Measurements from ENCODE around the gene SGPP2.

Gene SGPP2

DNA sequence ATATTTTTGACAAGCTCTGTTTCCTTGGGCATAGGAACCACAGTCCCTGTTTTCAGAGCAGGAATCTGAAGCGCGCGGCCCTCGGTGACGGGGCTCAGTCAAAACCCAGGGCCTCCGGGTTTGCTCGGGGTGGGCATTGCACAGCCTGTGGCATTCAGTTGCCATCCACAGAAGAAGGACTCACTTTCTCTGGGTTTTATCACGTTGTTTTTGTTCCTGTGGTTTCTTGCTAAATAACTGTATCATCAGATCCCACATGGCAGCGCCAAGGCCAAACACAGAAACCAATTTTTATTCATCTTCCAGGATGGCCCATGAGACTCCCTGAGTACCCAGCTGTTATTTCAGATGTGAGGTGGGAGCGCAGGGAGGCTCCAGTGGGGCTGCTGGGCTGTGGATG lies 35.6 kb downstream of the SGPP2 start:
- Histone ChIP-seq H3K9me3 (ENCODE audit: control insufficient read depth in 1 of 2, low read length in 2 of 2) (no peaks in the 10 kb centered on the region), H3K27me3 (ENCODE audit: control insufficient read depth in 1 of 2, insufficient read depth in 2 of 2, low read length in 2 of 2) (no peaks in the 10 kb centered on the region), H3K4me3 (ENCODE audit: low read depth in 1 of 2, low read length in 2 of 2) (no peak overlapping the region), H3K9ac (ENCODE audit: low read depth in 1 of 2, low read length in 2 of 2) (no peak overlapping the region), H3K27ac (ENCODE audit: low read depth, low read length) (no peak overlapping the region), H3K4me1 (ENCODE audit: control insufficient read depth in 1 of 2, insufficient read depth in 2 of 2, low read length in 2 of 2) (no peaks in the 10 kb centered on the region), H3K36me3 (ENCODE audit: control insufficient read depth in 1 of 2, insufficient read depth in 2 of 2, low read length in 2 of 2) (no peaks in the 10 kb centered on the region)

- Histone ChIP-seq H3K9ac (ENCODE audit: low read depth in 1 of 2, low read length in 2 of 2) (no peak overlapping the region), H3K9me3 (ENCODE audit: control insufficient read depth in 1 of 2, low read length in 2 of 2) (no peaks in the 10 kb centered on the region), H3K27ac (ENCODE audit: low read depth, low read length) (no peak overlapping the region)
Measured at GRCh38 chr2:222465746-222466145, 41.4 kb downstream of the SGPP2 start.

DNA sequence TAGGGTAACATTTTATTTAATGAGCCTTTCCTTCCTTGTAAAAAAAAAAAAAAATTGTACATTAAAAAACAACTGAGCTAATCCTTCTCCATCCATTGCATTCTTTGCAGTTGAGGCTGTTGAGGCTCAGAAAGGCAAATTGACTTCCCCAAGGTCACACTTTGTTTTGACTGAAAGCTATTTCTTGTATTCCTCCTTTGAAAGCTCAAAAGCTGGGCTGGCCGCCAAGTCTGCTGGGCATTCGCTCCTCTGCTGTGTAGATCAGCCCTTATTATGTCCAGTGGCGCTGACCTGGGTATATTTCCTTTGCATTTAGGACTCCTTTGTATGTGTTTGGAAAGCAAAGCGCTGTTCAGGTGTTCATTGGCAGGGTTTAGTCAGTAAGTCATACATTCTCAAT lies 44.0 kb downstream of the SGPP2 start:
- Histone ChIP-seq H3K36me3 (ENCODE audit: control insufficient read depth in 1 of 2, insufficient read depth in 2 of 2, low read length in 2 of 2) (no peaks in the 10 kb centered on the region), H3K9me3 (ENCODE audit: control insufficient read depth in 1 of 2, low read length in 2 of 2) (no peaks in the 10 kb centered on the region), H3K27ac (ENCODE audit: low read depth, low read length) (no peak overlapping the region), H3K9ac (ENCODE audit: low read depth in 1 of 2, low read length in 2 of 2) (no peak overlapping the region), H3K27me3 (ENCODE audit: control insufficient read depth in 1 of 2, insufficient read depth in 2 of 2, low read length in 2 of 2) (no peaks in the 10 kb centered on the region), H3K4me1 (ENCODE audit: control insufficient read depth in 1 of 2, insufficient read depth in 2 of 2, low read length in 2 of 2) (peaks cover 3 to 6% of the 10 kb centered on the region in 2 donors), H3K4me3 (ENCODE audit: low read depth in 1 of 2, low read length in 2 of 2) (no peak overlapping the region)

More at GRCh38 chr2:222465746-222466145, 41.4 kb downstream of the SGPP2 start:
- no peak overlapping the region for H3K4me3 ChIP-seq (ENCODE audit: low read depth in 1 of 2, low read length in 2 of 2)
- H3K27me3 ChIP-seq (ENCODE audit: control insufficient read depth in 1 of 2, insufficient read depth in 2 of 2, low read length in 2 of 2) = no peaks in the 10 kb centered on the region
- H3K36me3 ChIP-seq (ENCODE audit: control insufficient read depth in 1 of 2, insufficient read depth in 2 of 2, low read length in 2 of 2) = no peaks in the 10 kb centered on the region
- peaks cover 3 to 6% of the 10 kb centered on the region in 2 donors for H3K4me1 ChIP-seq (ENCODE audit: control insufficient read depth in 1 of 2, insufficient read depth in 2 of 2, low read length in 2 of 2)

- Histone ChIP-seq H3K36me3 (ENCODE audit: control insufficient read depth in 1 of 2, insufficient read depth in 2 of 2, low read length in 2 of 2) (peaks cover 0 to 8% of the 10 kb centered on the region in 2 donors), H3K4me1 (ENCODE audit: control insufficient read depth in 1 of 2, insufficient read depth in 2 of 2, low read length in 2 of 2) (peaks cover 3 to 6% of the 10 kb centered on the region in 2 donors), H3K9me3 (ENCODE audit: control insufficient read depth in 1 of 2, low read length in 2 of 2) (no peaks in the 10 kb centered on the region), H3K27ac (ENCODE audit: low read depth, low read length) (no peak overlapping the region), H3K4me3 (ENCODE audit: low read depth in 1 of 2, low read length in 2 of 2) (no peak overlapping the region), H3K27me3 (ENCODE audit: control insufficient read depth in 1 of 2, insufficient read depth in 2 of 2, low read length in 2 of 2) (no peaks in the 10 kb centered on the region), H3K9ac (ENCODE audit: low read depth in 1 of 2, low read length in 2 of 2) (no peak overlapping the region)
Measured at GRCh38 chr2:222470802-222471468, 46.6 kb downstream of the SGPP2 start.

DNA sequence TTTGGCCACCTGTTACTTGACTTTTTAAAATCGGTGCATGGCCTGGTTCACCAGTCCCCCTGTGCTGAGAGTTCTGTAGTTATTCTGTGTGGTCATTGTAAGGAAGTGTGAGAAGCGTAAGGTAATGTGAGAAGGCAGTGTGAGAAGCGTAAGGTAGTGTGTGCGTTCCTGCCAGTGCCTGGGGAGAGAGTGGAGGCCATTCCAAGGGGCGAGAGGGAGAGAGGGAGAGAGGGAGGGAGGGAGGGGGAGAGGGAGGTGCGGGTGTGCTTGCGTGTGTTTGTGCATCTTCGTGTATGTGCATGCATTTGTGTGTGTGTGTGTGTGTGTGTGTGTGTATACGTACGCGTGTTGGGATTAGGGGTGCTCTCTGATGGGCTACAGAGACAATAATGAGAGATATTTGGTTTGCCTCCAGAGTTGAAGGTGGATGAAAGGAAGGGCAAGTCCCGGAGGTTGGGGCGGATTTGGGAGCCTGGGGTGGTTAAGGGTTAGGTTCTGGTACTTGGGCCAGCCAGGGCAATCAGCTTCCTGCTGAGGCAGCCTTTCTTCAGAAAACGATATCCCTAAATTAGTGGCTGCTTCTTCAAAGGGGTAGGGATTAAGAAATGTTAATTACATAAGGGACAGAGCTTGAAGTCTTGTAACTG lies 53.7 kb downstream of the SGPP2 start:
- H3K4me1 ChIP-seq (ENCODE audit: control insufficient read depth in 1 of 2, insufficient read depth in 2 of 2, low read length in 2 of 2) = no peaks in the 10 kb centered on the region
- H3K9me3 ChIP-seq (ENCODE audit: control insufficient read depth in 1 of 2, low read length in 2 of 2) = no peaks in the 10 kb centered on the region
- H3K9ac ChIP-seq (ENCODE audit: low read depth in 1 of 2, low read length in 2 of 2) = no peak overlapping the region
- H3K27ac ChIP-seq (ENCODE audit: low read depth, low read length) = no peak overlapping the region
- H3K27me3 ChIP-seq (ENCODE audit: control insufficient read depth in 1 of 2, insufficient read depth in 2 of 2, low read length in 2 of 2) = no peaks in the 10 kb centered on the region
- H3K4me3 ChIP-seq (ENCODE audit: low read depth in 1 of 2, low read length in 2 of 2) = no peak overlapping the region
- H3K36me3 ChIP-seq (ENCODE audit: control insufficient read depth in 1 of 2, insufficient read depth in 2 of 2, low read length in 2 of 2) = peaks cover 0 to 15% of the 10 kb centered on the region in 2 donors

DNA sequence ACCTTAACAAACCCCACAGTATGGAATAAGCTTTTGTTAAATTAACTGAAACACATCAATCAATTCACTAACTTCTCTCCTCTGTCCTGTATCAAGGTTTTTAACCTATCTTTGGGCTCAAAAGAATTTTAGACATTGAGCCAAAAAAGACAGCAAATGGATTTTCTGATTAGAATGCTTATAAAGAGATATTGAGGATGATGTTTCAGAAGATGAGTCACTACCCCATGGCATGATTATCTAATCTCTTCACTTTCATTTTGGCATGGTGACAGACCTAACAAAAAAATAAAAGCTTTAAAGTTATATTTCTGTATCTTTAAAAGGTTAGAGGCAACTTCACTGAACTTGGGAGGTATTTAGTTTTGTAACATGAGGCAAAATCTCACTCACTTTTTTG lies 55.5 kb downstream of the SGPP2 start:
- Histone ChIP-seq H3K27me3 (ENCODE audit: control insufficient read depth in 1 of 2, insufficient read depth in 2 of 2, low read length in 2 of 2) (no peaks in the 10 kb centered on the region), H3K9me3 (ENCODE audit: control insufficient read depth in 1 of 2, low read length in 2 of 2) (no peaks in the 10 kb centered on the region), H3K4me3 (ENCODE audit: low read depth in 1 of 2, low read length in 2 of 2) (no peak overlapping the region), H3K36me3 (ENCODE audit: control insufficient read depth in 1 of 2, insufficient read depth in 2 of 2, low read length in 2 of 2) (peaks cover 0 to 15% of the 10 kb centered on the region in 2 donors), H3K27ac (ENCODE audit: low read depth, low read length) (no peak overlapping the region), H3K4me1 (ENCODE audit: control insufficient read depth in 1 of 2, insufficient read depth in 2 of 2, low read length in 2 of 2) (no peaks in the 10 kb centered on the region), H3K9ac (ENCODE audit: low read depth in 1 of 2, low read length in 2 of 2) (no peak overlapping the region)

GRCh38 chr2:222480497-222480896 lies 56.2 kb downstream of the SGPP2 start:
- Histone ChIP-seq H3K27me3 (ENCODE audit: control insufficient read depth in 1 of 2, insufficient read depth in 2 of 2, low read length in 2 of 2) (no peaks in the 10 kb centered on the region), H3K9me3 (ENCODE audit: control insufficient read depth in 1 of 2, low read length in 2 of 2) (no peaks in the 10 kb centered on the region), H3K4me3 (ENCODE audit: low read depth in 1 of 2, low read length in 2 of 2) (no peak overlapping the region), H3K27ac (ENCODE audit: low read depth, low read length) (no peak overlapping the region), H3K4me1 (ENCODE audit: control insufficient read depth in 1 of 2, insufficient read depth in 2 of 2, low read length in 2 of 2) (peaks cover 0 to 3% of the 10 kb centered on the region in 2 donors), H3K36me3 (ENCODE audit: control insufficient read depth in 1 of 2, insufficient read depth in 2 of 2, low read length in 2 of 2) (peaks cover 0 to 11% of the 10 kb centered on the region in 2 donors), H3K9ac (ENCODE audit: low read depth in 1 of 2, low read length in 2 of 2) (no peak overlapping the region)

GRCh38 chr2:222481941-222482340 lies 57.6 kb downstream of the SGPP2 start:
- Histone ChIP-seq H3K27ac (ENCODE audit: low read depth, low read length) (no peak overlapping the region), H3K4me1 (ENCODE audit: control insufficient read depth in 1 of 2, insufficient read depth in 2 of 2, low read length in 2 of 2) (peaks cover 0 to 4% of the 10 kb centered on the region in 2 donors), H3K4me3 (ENCODE audit: low read depth in 1 of 2, low read length in 2 of 2) (no peak overlapping the region), H3K27me3 (ENCODE audit: control insufficient read depth in 1 of 2, insufficient read depth in 2 of 2, low read length in 2 of 2) (no peaks in the 10 kb centered on the region), H3K9ac (ENCODE audit: low read depth in 1 of 2, low read length in 2 of 2) (no peak overlapping the region), H3K9me3 (ENCODE audit: control insufficient read depth in 1 of 2, low read length in 2 of 2) (no peaks in the 10 kb centered on the region), H3K36me3 (ENCODE audit: control insufficient read depth in 1 of 2, insufficient read depth in 2 of 2, low read length in 2 of 2) (peaks cover 0 to 4% of the 10 kb centered on the region in 2 donors)

DNA sequence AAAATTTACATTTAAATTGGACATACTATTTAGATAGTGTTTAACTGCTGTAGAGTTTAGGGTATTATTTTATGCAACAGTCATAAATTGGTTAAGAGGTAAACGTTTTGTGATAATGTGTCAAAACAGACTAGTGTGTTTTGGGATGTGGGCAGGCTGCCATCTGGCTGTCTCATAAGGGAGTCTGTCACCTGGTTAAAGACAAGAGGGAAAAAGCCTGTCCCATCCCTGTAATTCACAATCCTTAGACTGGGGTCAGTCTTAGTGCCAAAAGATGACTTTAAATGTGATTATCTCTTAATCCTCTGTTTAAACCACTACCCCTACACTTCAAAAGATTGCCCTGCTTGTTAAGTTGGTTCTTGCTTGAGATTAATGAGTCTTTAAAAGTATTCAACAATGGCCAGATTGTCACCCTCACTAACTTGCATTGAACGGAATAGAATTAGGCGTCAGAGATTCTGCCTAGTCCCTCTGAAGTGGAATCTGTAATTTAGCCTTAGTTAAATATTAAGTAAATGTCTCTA lies 59.2 kb downstream of the SGPP2 start:
- Histone ChIP-seq H3K9me3 (ENCODE audit: control insufficient read depth in 1 of 2, low read length in 2 of 2) (no peaks in the 10 kb centered on the region), H3K4me1 (ENCODE audit: control insufficient read depth in 1 of 2, insufficient read depth in 2 of 2, low read length in 2 of 2) (peaks cover 0 to 4% of the 10 kb centered on the region in 2 donors), H3K27me3 (ENCODE audit: control insufficient read depth in 1 of 2, insufficient read depth in 2 of 2, low read length in 2 of 2) (no peaks in the 10 kb centered on the region), H3K36me3 (ENCODE audit: control insufficient read depth in 1 of 2, insufficient read depth in 2 of 2, low read length in 2 of 2) (peaks cover 0 to 4% of the 10 kb centered on the region in 2 donors), H3K9ac (ENCODE audit: low read depth in 1 of 2, low read length in 2 of 2) (no peak overlapping the region), H3K4me3 (ENCODE audit: low read depth in 1 of 2, low read length in 2 of 2) (no peak overlapping the region), H3K27ac (ENCODE audit: low read depth, low read length) (no peak overlapping the region)

- H3K4me3 ChIP-seq (ENCODE audit: low read depth in 1 of 2, low read length in 2 of 2) = no peak overlapping the region
- H3K4me1 ChIP-seq (ENCODE audit: control insufficient read depth in 1 of 2, insufficient read depth in 2 of 2, low read length in 2 of 2) = peaks cover 0 to 4% of the 10 kb centered on the region in 2 donors
- no peaks in the 10 kb centered on the region for H3K9me3 ChIP-seq (ENCODE audit: control insufficient read depth in 1 of 2, low read length in 2 of 2)
- H3K36me3 ChIP-seq (ENCODE audit: control insufficient read depth in 1 of 2, insufficient read depth in 2 of 2, low read length in 2 of 2) = peaks cover 0 to 4% of the 10 kb centered on the region in 2 donors
- no peak overlapping the region for H3K9ac ChIP-seq (ENCODE audit: low read depth in 1 of 2, low read length in 2 of 2)
- H3K27me3 ChIP-seq (ENCODE audit: control insufficient read depth in 1 of 2, insufficient read depth in 2 of 2, low read length in 2 of 2) = no peaks in the 10 kb centered on the region
- no peak overlapping the region for H3K27ac ChIP-seq (ENCODE audit: low read depth, low read length)
Measured at GRCh38 chr2:222485367-222486211, 61.2 kb downstream of the SGPP2 start.

Data from duodenal mucosa (tissue), 2 donors.